H1 (cell line): ENCODE data around the gene RTL5. TPM values are rescaled to one million over a fixed set of nuclear protein-coding genes. Genes with fewer than 3 reads are reported as not detected.

Experiments used
- CTCF ChIA-PET: fragments of 300-600 bp; sonication (Branson Sonifier 250); formaldehyde crosslinking; loops from one replicate; lab custom pipeline; 2021; ENCODE audit not compliant: partially characterized antibody; lab: Charles Lee
- POLR2A ChIA-PET: fragments of 300-600 bp; sonication (Branson Sonifier 250); formaldehyde crosslinking; loops from one replicate; lab custom pipeline; 2021; ENCODE audit warnings: inconsistent platforms; ENCODE audit not compliant: partially characterized antibody; lab: Charles Lee
- DNase-seq, 2 experiments: peaks; one replicate each; pipeline versions ENCODE4 v3.0.0 to v3.0.0-alpha.2; 2010 to 2022; ENCODE audit warnings: low spot score in 2 of 2, low read depth in 1 of 2, mixed read lengths in 1 of 2
- FAIRE-seq: peaks from 2 replicates; lab custom pipeline; 2011; peaks lifted over from hg19 to GRCh38; lab: Jason Lieb, UNC
- H2AFZ ChIP-seq: 2 replicates; pipeline ENCODE4 v1.8.1; 2012; ENCODE audit warnings: low read length, inconsistent platforms
- H2AK5ac ChIP-seq: 2 replicates; pipeline ENCODE4 v1.6.1; 2013; ENCODE audit warnings: low read depth, low read length
- H2BK120ac ChIP-seq: replicated peaks from 2 replicates; pipeline ENCODE3; 2013; ENCODE audit warnings: low read depth, low read length, inconsistent platforms
- H2BK12ac ChIP-seq: 2 replicates; pipeline ENCODE4 v1.6.1; 2013; ENCODE audit warnings: low read depth, low read length
- H2BK15ac ChIP-seq: 2 replicates; pipeline ENCODE4 v1.6.1; 2013; ENCODE audit warnings: low read length
- H2BK20ac ChIP-seq: 2 replicates; pipeline ENCODE4 v1.6.1; 2013; ENCODE audit warnings: low read length
- H2BK5ac ChIP-seq: 2 replicates; pipeline ENCODE4 v1.6.1; 2013; ENCODE audit warnings: low read depth, low read length
- H3K14ac ChIP-seq: 2 replicates; pipeline ENCODE4 v1.6.1; 2013; ENCODE audit warnings: inconsistent platforms; ENCODE audit not compliant: insufficient read length
- H3K18ac ChIP-seq: 2 replicates; pipeline ENCODE4 v1.6.1; 2013; ENCODE audit warnings: low read length; ENCODE audit errors: extremely low read depth
- H3K23ac ChIP-seq: 2 replicates; pipeline ENCODE4 v1.6.1; 2013; ENCODE audit warnings: inconsistent platforms; ENCODE audit not compliant: insufficient read length
- H3K23me2 ChIP-seq: 2 replicates; pipeline ENCODE4 v1.6.1; 2013; ENCODE audit warnings: low read depth, low read length
- H3K27ac ChIP-seq: 2 replicates; pipeline ENCODE4 v1.6.1; 2011; ENCODE audit warnings: low read depth, low read length, inconsistent platforms
- H3K27me3 ChIP-seq, 4 experiments: replicated peaks in 1 of 4; 1 replicate in 1 of 4; 2 replicates in 3 of 4; pipeline versions ENCODE4 v1.6.1 to v1.8.1; 2011 to 2013; ENCODE audit warnings: low read length in 3 of 4, mild to moderate bottlenecking in 3 of 4, inconsistent platforms in 2 of 4, mixed read lengths in 2 of 4, moderate library complexity in 1 of 4; ENCODE audit not compliant: control insufficient read depth in 3 of 4, insufficient read depth in 3 of 4; ENCODE audit errors: extremely low read depth in 1 of 4
- H3K36me3 ChIP-seq, 4 experiments: 2 replicates each; pipeline versions ENCODE4 v1.6.1 to v1.8.1; 2011 to 2013; ENCODE audit warnings: mild to moderate bottlenecking in 4 of 4, low read length in 3 of 4, moderate library complexity in 2 of 4, control low read depth in 1 of 4, inconsistent platforms in 1 of 4; ENCODE audit not compliant: insufficient read depth in 4 of 4, control insufficient read depth in 2 of 4
- H3K4ac ChIP-seq: replicated peaks from 2 replicates; pipeline ENCODE3; 2013; ENCODE audit warnings: low read length, low read depth, mixed read lengths, inconsistent platforms; ENCODE audit not compliant: insufficient read length
- H3K4me1 ChIP-seq, 4 experiments: replicated peaks in 1 of 4; 1 replicate in 1 of 4; 2 replicates in 3 of 4; pipeline versions ENCODE4 v1.6.1 to v1.8.1; 2011 to 2013; ENCODE audit warnings: low read length in 3 of 4, inconsistent platforms in 2 of 4, mixed read lengths in 1 of 4; ENCODE audit not compliant: insufficient read depth in 4 of 4, control insufficient read depth in 3 of 4
- H3K4me2 ChIP-seq, 2 experiments: 2 replicates each; pipeline versions ENCODE4 v1.6.1 to v1.8.1; 2011 to 2013; ENCODE audit warnings: low read depth in 2 of 2, low read length in 2 of 2, control low read depth in 1 of 2, inconsistent platforms in 1 of 2, mild to moderate bottlenecking in 1 of 2; ENCODE audit not compliant: insufficient read depth in 1 of 2
- H3K4me3 ChIP-seq, 4 experiments: fragments of 200-600, 300-600 bp in 1 of 4; sonication (generic), shearing (Covaris generic), sonication (Bioruptor Twin) in 1 of 4; 2 replicates each; pipeline versions ENCODE4 v1.5.1 to v1.8.1; 2011 to 2016; ENCODE audit warnings: low read length in 4 of 4, low read depth in 3 of 4, control low read depth in 2 of 4, inconsistent platforms in 2 of 4, mild to moderate bottlenecking in 2 of 4, mixed read lengths in 1 of 4, moderate library complexity in 1 of 4; ENCODE audit not compliant: insufficient read depth in 2 of 4; ENCODE audit errors: extremely low read depth in 1 of 4
- H3K56ac ChIP-seq: replicated peaks from 2 replicates; pipeline ENCODE3; 2013; ENCODE audit warnings: low read depth, mild to moderate bottlenecking, mixed read lengths, low read length, inconsistent platforms; ENCODE audit not compliant: insufficient read length
- H3K79me1 ChIP-seq: 2 replicates; pipeline ENCODE4 v1.6.1; 2013; ENCODE audit warnings: low read depth, low read length, control low read depth
- H3K79me2 ChIP-seq, 2 experiments: 2 replicates each; pipeline versions ENCODE4 v1.6.1 to v1.8.1; 2012 to 2013; ENCODE audit warnings: low read length in 2 of 2, mild to moderate bottlenecking in 2 of 2, inconsistent platforms in 1 of 2; ENCODE audit not compliant: insufficient read depth in 2 of 2, control insufficient read depth in 1 of 2
- H3K9ac ChIP-seq, 4 experiments: replicated peaks in 1 of 4; 1 replicate in 1 of 4; 2 replicates in 3 of 4; pipeline versions ENCODE4 v1.6.1 to v1.8.1; 2011 to 2013; ENCODE audit warnings: low read depth in 3 of 4, low read length in 3 of 4, control low read depth in 2 of 4, mild to moderate bottlenecking in 2 of 4, moderate library complexity in 2 of 4, inconsistent platforms in 1 of 4; ENCODE audit errors: extremely low read depth in 1 of 4
- H3K9me3 ChIP-seq, 2 experiments: 2 replicates each; pipeline versions ENCODE4 v1.6.1 to v1.8.1; 2012 to 2013; ENCODE audit warnings: mild to moderate bottlenecking in 2 of 2, moderate library complexity in 2 of 2, control low read depth in 1 of 2, inconsistent platforms in 1 of 2, low read depth in 1 of 2, low read length in 1 of 2, mixed read lengths in 1 of 2; ENCODE audit not compliant: insufficient read depth in 2 of 2
- H4K20me1 ChIP-seq, 2 experiments: replicated peaks in 1 of 2; 2 replicates each; pipeline versions ENCODE3 to v1.8.1; 2011 to 2013; ENCODE audit warnings: inconsistent platforms in 2 of 2, low read length in 2 of 2, mild to moderate bottlenecking in 1 of 2; ENCODE audit not compliant: insufficient read depth in 2 of 2, control insufficient read depth in 1 of 2
- H4K5ac ChIP-seq: 2 replicates; pipeline ENCODE4 v1.6.1; 2013; ENCODE audit warnings: low read length, low read depth, mixed read lengths, inconsistent platforms; ENCODE audit not compliant: insufficient read length
- H4K8ac ChIP-seq: 2 replicates; pipeline ENCODE4 v1.8.0; 2013; ENCODE audit warnings: mild to moderate bottlenecking, moderate library complexity, low read length, inconsistent platforms; ENCODE audit not compliant: insufficient read depth; ENCODE audit errors: extremely low read depth
- H4K91ac ChIP-seq: replicated peaks from 2 replicates; pipeline ENCODE3; 2013; ENCODE audit warnings: low read length, mixed read lengths, inconsistent platforms; ENCODE audit not compliant: insufficient read length
- CHD1 ChIP-seq: IDR thresholded peaks from 2 replicates; pipeline ENCODE4 v1.6.1; 2012; ENCODE audit warnings: low read depth, low read length, improper control_type of control experiment
- EZH2 ChIP-seq: fragments of 200-600 bp; sonication (generic); IDR thresholded peaks from 2 replicates; pipeline ENCODE4 v1.7.1; 2012; ENCODE audit warnings: low read depth, mild to moderate bottlenecking, moderate library complexity, low read length, inconsistent platforms; ENCODE audit not compliant: severe bottlenecking
- GTF2F1 ChIP-seq: IDR thresholded peaks from 2 replicates; pipeline ENCODE4 v1.6.1; 2012; ENCODE audit warnings: low read depth, low read length, improper control_type of control experiment, borderline replicate concordance
- SIX5 ChIP-seq: IDR thresholded peaks from 2 replicates; pipeline ENCODE4 v1.6.1; 2011; ENCODE audit warnings: mild to moderate bottlenecking, low read depth, low read length
- TAF1 ChIP-seq: IDR thresholded peaks from 2 replicates; pipeline ENCODE4 v1.6.1; 2011; ENCODE audit warnings: mild to moderate bottlenecking, low read depth, low read length
- TAF7 ChIP-seq: optimal IDR thresholded peaks from 2 replicates; pipeline ENCODE3; 2011; ENCODE audit warnings: low read depth, mild to moderate bottlenecking, inconsistent platforms, low read length, moderate library complexity, borderline replicate concordance
- TBP ChIP-seq: IDR thresholded peaks from 2 replicates; pipeline ENCODE4 v1.6.1; 2011; ENCODE audit warnings: low read depth, low read length, improper control_type of control experiment
- YY1 ChIP-seq: IDR thresholded peaks from 2 replicates; pipeline ENCODE4 v1.6.1; 2011; ENCODE audit warnings: low read depth, mild to moderate bottlenecking, low read length
- WGBS, 2 experiments: shearing (Covaris generic) in 1 of 2; methylation state at CpG; one replicate each; pipeline versions ENCODE4 v1.1.6 to v1.1.7; 2013 to 2015; ENCODE audit warnings: low lambda C conversion rate in 2 of 2, mixed read lengths in 2 of 2, inconsistent platforms in 1 of 2, low coverage in 1 of 2, missing lambda C conversion rate in 1 of 2; ENCODE audit not compliant: insufficient replicate concordance in 2 of 2, insufficient coverage in 1 of 2, insufficient read length in 1 of 2; ENCODE audit errors: extremely low coverage in 1 of 2, missing lambda C conversion rate in 1 of 2; 5-methylcytosine and 5-hydroxymethylcytosine counted together
- polyA plus RNA-seq, 7 experiments: library from polyadenylated mRNA; depleted of rRNA in 3 of 7; stranded (reverse) in 5 of 7; unstranded in 2 of 7; fragments of >200 nt in 5 of 7; fragments of 200-250 nt in 2 of 7; gene quantifications; 1 replicate in 5 of 7; 2 replicates in 1 of 7; 4 replicates in 1 of 7; pipeline versions ENCODE4 v1.2.1 to v1.2.3, GENCODE V29; 2011 to 2013; ENCODE audit warnings: missing spikeins in 2 of 7, mixed read lengths in 2 of 7
- total RNA-seq: library from RNA; stranded (reverse); fragmentation: NEBNext Ultra II Directional; extraction: Animal tissue kit (Norgen Biotek cat#: 25700); gene quantifications from 2 replicates; pipeline ENCODE4 v1.2.1, GENCODE V29; 2021
- TF ChIP-seq, protein P1 (sequence below): IDR thresholded peaks from 2 replicates; pipeline ENCODE4 v1.6.1; 2011; ENCODE audit warnings: low read length, improper control_type of control experiment

The RTL5 gene
- total and polyA plus RNA-seq, 2 of the 8 experiments (the other 6 are each of a cell fraction or from before 2014, with no cell fraction given): 0.57 to 1.9 TPM

DNA sequence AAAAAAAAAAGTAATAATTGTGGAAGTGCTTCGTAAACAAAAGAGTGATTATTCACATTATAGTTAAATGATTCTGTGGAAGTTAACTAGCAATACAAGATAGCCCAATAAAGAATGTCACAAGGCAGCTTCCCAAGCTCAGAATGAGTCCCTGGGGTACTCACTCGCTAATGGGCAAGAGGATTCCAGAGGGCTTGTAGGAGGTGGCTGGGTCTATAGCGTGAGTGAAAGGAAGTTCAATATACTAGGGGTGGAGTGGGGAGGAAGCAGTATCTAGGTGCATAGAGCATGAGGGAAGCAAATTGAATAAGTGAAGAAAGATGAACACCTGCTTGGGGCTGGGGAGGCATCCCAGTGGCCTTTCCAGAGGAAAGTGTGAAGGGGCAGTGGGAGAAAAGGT, 42.5 kb downstream of the RTL5 start:
- Histone ChIP-seq H3K56ac (no peak overlapping the region), H3K27ac (no peak overlapping the region), H2BK120ac (no peak overlapping the region), H4K8ac (no peak overlapping the region), H4K20me1 (no peaks in the 10 kb centered on the region), H2BK20ac (no peak overlapping the region), H3K4me3 (no peak overlapping the region), H3K9me3 (no peaks in the 10 kb centered on the region), H2BK15ac (no peak overlapping the region), H3K23me2 (no peaks in the 10 kb centered on the region), H3K27me3 (no peaks in the 10 kb centered on the region), H3K79me2 (no peaks in the 10 kb centered on the region), H2AFZ (no peak overlapping the region), H3K79me1 (no peaks in the 10 kb centered on the region), H3K36me3 (no peaks in the 10 kb centered on the region), H3K4ac (no peak overlapping the region), H4K91ac (no peak overlapping the region), H2BK5ac (no peak overlapping the region), H3K4me1 (no peaks in the 10 kb centered on the region), H3K14ac (no peak overlapping the region), H3K23ac (no peak overlapping the region), H3K18ac (no peak overlapping the region), H4K5ac (no peak overlapping the region), H3K9ac (no peak overlapping the region), H3K4me2 (no peak overlapping the region), H2BK12ac (no peak overlapping the region), H2AK5ac (no peak overlapping the region)
- 86% methylated on average over 2 of the region's 3 CpGs; no CpG with 5 or more reads in 1 of the 2 experiments for WGBS, 2 experiments
- DNase-seq (no peak), FAIRE-seq (no peak)
- ChIA-PET POLR2A (no interaction called here), CTCF (interaction anchor here (0.9 kb wide), 2 partner anchors 37 to 40 kb away, joined by 3 read pairs; no protein-coding TSS in a partner anchor)
- TF ChIP-seq TAF7: no peak
- TF ChIP-seq SIX5: no peak
- TF ChIP-seq, protein P1, sequence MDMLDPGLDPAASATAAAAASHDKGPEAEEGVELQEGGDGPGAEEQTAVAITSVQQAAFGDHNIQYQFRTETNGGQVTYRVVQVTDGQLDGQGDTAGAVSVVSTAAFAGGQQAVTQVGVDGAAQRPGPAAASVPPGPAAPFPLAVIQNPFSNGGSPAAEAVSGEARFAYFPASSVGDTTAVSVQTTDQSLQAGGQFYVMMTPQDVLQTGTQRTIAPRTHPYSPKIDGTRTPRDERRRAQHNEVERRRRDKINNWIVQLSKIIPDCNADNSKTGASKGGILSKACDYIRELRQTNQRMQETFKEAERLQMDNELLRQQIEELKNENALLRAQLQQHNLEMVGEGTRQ: no peak
- TF ChIP-seq TAF1: no peak
- no peak for TF ChIP-seq CHD1
- TF ChIP-seq EZH2: no peak
- TF ChIP-seq YY1: no peak
- no peak for TF ChIP-seq TBP
- no peak for TF ChIP-seq GTF2F1
